ENCODE measurements around the gene RELT. TPM values are rescaled to one million over a fixed set of nuclear protein-coding genes. Genes with fewer than 3 reads are reported as not detected.
A peak's percentile ranks its signal among the peaks of the same experiment; 100 is the strongest.

The RELT gene
- total and polyA plus RNA-seq, 2 donors, result 9.9 to 10.4 TPM

- Histone ChIP-seq H3K27me3 (ENCODE audit: control insufficient read depth in 2 of 2, insufficient read depth in 1 of 2, low read length in 1 of 2) (peaks cover 0 to 6% of the 10 kb centered on the region in 2 donors), H3K27ac (ENCODE audit: low read depth in 1 of 2, low read length in 1 of 2) (peak overlapping the region in 1 of 2 donors; percentile 2), H3K36me3 (ENCODE audit: control insufficient read depth in 2 of 2, insufficient read depth in 2 of 2, low read length in 1 of 2) (no peaks in the 10 kb centered on the region), H3K4me3 (ENCODE audit: low read length in 2 of 2) (no peak overlapping the region), H3K4me1 (ENCODE audit: control insufficient read depth in 2 of 2, insufficient read depth in 2 of 2, low read length in 2 of 2) (peaks cover 0 to 10% of the 10 kb centered on the region in 2 donors), H3K9me3 (ENCODE audit: control insufficient read depth in 2 of 2, insufficient read depth in 1 of 2, low read length in 1 of 2) (no peaks in the 10 kb centered on the region)
- no peak for DNase-seq (ENCODE audit: low read depth in 6 of 9, low spot score in 9 of 9)
- WGBS, result 75% methylated on average over 6 of the region's 6 CpGs
These were observed 41.6 kb upstream of the RELT start for GRCh38 chr11:73334384-73335203.

DNA sequence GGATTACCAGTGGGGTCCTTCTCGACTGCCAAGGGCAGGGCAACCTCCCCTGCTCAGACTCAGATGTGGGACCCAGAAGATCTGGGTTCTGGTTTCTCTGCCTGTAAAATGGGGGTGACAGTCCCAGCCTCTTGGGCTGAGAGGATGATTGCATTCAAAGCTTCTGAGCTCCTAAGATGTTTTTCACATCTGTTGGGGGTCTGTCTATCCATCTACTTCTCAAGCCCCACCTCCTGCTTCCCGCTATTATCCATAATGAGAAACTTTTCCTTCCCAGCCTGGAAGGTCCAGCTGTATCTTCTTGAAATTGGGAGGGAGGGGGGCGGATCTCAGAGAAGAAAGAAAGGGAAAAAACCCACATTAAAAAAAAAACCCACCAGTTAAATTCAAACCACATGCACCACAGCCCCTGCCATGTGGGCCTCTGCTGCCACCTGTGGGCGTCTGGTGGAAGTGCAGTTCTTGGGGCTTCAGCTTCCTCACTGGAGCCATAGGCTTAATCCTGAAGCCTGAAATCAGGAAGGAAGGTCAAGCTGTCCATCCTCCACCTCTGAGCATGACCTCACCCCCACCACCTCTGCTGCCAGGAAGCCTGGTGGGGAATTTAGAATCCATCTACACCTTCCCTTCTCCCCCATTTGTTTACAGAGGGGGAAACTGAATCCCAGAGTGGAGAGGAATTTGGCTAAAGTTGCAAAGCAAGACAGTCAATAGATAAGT is 40.8 kb upstream of the RELT start:
- peak; percentile 34 to 75 (median 52) for DNase-seq (ENCODE audit: low read depth in 6 of 9, low spot score in 9 of 9)
- Histone ChIP-seq H3K27ac (ENCODE audit: low read depth in 1 of 2, low read length in 1 of 2) (no peak overlapping the region), H3K4me3 (ENCODE audit: low read length in 2 of 2) (no peak overlapping the region), H3K36me3 (ENCODE audit: control insufficient read depth in 2 of 2, insufficient read depth in 2 of 2, low read length in 1 of 2) (no peaks in the 10 kb centered on the region), H3K4me1 (ENCODE audit: control insufficient read depth in 2 of 2, insufficient read depth in 2 of 2, low read length in 2 of 2) (peaks cover 0 to 10% of the 10 kb centered on the region in 2 donors), H3K27me3 (ENCODE audit: control insufficient read depth in 2 of 2, insufficient read depth in 1 of 2, low read length in 1 of 2) (peaks cover 0 to 6% of the 10 kb centered on the region in 2 donors), H3K9me3 (ENCODE audit: control insufficient read depth in 2 of 2, insufficient read depth in 1 of 2, low read length in 1 of 2) (no peaks in the 10 kb centered on the region)
- 18% methylated on average over 4 of the region's 4 CpGs for WGBS

DNA sequence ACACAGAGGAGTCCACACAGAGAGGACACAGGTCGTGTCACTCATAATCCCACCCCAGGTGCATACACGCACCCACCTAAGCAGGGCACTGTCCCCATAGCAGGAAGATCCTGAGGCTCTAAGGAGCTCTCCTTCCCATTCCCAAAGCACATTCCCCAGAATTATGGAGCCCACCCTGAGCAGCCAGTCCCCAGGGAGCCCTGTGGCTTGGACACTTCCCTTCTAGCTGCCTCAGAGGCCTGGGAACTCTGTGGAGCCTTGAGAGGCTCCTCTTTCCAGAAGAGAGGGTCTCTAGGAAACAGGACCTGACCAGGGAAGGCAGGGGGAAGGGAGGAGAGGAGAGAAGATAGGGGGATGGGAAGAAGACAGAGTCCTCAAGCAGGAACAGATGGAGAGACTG is 38.4 kb upstream of the RELT start:
- Histone ChIP-seq H3K27ac (ENCODE audit: low read depth in 1 of 2, low read length in 1 of 2) (no peak overlapping the region), H3K4me3 (ENCODE audit: low read length in 2 of 2) (no peak overlapping the region), H3K36me3 (ENCODE audit: control insufficient read depth in 2 of 2, insufficient read depth in 2 of 2, low read length in 1 of 2) (no peaks in the 10 kb centered on the region), H3K9me3 (ENCODE audit: control insufficient read depth in 2 of 2, insufficient read depth in 1 of 2, low read length in 1 of 2) (peaks cover 0 to 3% of the 10 kb centered on the region in 2 donors), H3K27me3 (ENCODE audit: control insufficient read depth in 2 of 2, insufficient read depth in 1 of 2, low read length in 1 of 2) (peaks cover 0 to 22% of the 10 kb centered on the region in 2 donors), H3K4me1 (ENCODE audit: control insufficient read depth in 2 of 2, insufficient read depth in 2 of 2, low read length in 2 of 2) (peaks cover 0 to 8% of the 10 kb centered on the region in 2 donors)
- no peak for DNase-seq (ENCODE audit: low read depth in 6 of 9, low spot score in 9 of 9)
- WGBS, result 98% methylated on average over 2 of the region's 2 CpGs

DNA sequence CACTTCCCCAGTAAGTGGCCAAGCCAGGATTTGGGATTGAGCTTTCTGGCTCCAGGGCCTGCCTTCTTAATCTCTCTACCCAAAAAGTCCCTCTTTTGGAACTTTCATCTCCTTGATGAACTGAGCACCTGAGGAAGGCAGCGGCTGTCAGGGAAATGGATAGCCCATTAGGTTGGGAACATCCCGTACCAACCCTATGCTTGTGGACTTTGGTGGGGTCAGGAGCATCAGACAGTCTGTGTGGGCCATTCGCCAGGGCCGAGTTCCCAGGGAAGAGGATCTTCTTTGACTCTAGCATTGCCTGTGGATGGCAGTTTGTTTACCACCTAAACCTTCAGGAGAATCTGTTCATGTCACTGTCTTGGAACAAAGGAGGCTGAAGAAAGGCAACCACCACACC is 37.9 kb upstream of the RELT start:
- WGBS, result 93% methylated on average over 4 of the region's 4 CpGs
- Histone ChIP-seq H3K4me1 (ENCODE audit: control insufficient read depth in 2 of 2, insufficient read depth in 2 of 2, low read length in 2 of 2) (peaks cover 0 to 8% of the 10 kb centered on the region in 2 donors), H3K4me3 (ENCODE audit: low read length in 2 of 2) (no peak overlapping the region), H3K27ac (ENCODE audit: low read depth in 1 of 2, low read length in 1 of 2) (no peak overlapping the region), H3K9me3 (ENCODE audit: control insufficient read depth in 2 of 2, insufficient read depth in 1 of 2, low read length in 1 of 2) (peaks cover 0 to 5% of the 10 kb centered on the region in 2 donors), H3K36me3 (ENCODE audit: control insufficient read depth in 2 of 2, insufficient read depth in 2 of 2, low read length in 1 of 2) (no peaks in the 10 kb centered on the region), H3K27me3 (ENCODE audit: control insufficient read depth in 2 of 2, insufficient read depth in 1 of 2, low read length in 1 of 2) (peaks cover 0 to 26% of the 10 kb centered on the region in 2 donors)
- no peak for DNase-seq (ENCODE audit: low read depth in 6 of 9, low spot score in 9 of 9)

GRCh38 chr11:73340164-73340563 is 36.0 kb upstream of the RELT start:
- H3K4me3 ChIP-seq (ENCODE audit: low read length in 2 of 2), result no peak overlapping the region
- WGBS, result 96% methylated on average over 3 of the region's 3 CpGs
- peaks cover 0 to 9% of the 10 kb centered on the region in 2 donors for H3K9me3 ChIP-seq (ENCODE audit: control insufficient read depth in 2 of 2, insufficient read depth in 1 of 2, low read length in 1 of 2)
- H3K4me1 ChIP-seq (ENCODE audit: control insufficient read depth in 2 of 2, insufficient read depth in 2 of 2, low read length in 2 of 2), result peaks cover 0 to 4% of the 10 kb centered on the region in 2 donors
- H3K36me3 ChIP-seq (ENCODE audit: control insufficient read depth in 2 of 2, insufficient read depth in 2 of 2, low read length in 1 of 2), result no peaks in the 10 kb centered on the region
- peaks cover 0 to 36% of the 10 kb centered on the region in 2 donors for H3K27me3 ChIP-seq (ENCODE audit: control insufficient read depth in 2 of 2, insufficient read depth in 1 of 2, low read length in 1 of 2)
- DNase-seq (ENCODE audit: low read depth in 6 of 9, low spot score in 9 of 9), result no peak
- no peak overlapping the region for H3K27ac ChIP-seq (ENCODE audit: low read depth in 1 of 2, low read length in 1 of 2)

- peaks cover 0 to 12% of the 10 kb centered on the region in 2 donors for H3K9me3 ChIP-seq (ENCODE audit: control insufficient read depth in 2 of 2, insufficient read depth in 1 of 2, low read length in 1 of 2)
- H3K27ac ChIP-seq (ENCODE audit: low read depth in 1 of 2, low read length in 1 of 2), result no peak overlapping the region
- no peak overlapping the region for H3K4me3 ChIP-seq (ENCODE audit: low read length in 2 of 2)
- peaks cover 0 to 35% of the 10 kb centered on the region in 2 donors for H3K27me3 ChIP-seq (ENCODE audit: control insufficient read depth in 2 of 2, insufficient read depth in 1 of 2, low read length in 1 of 2)
- WGBS, result 94% methylated on average over 54 of the region's 54 CpGs
- H3K4me1 ChIP-seq (ENCODE audit: control insufficient read depth in 2 of 2, insufficient read depth in 2 of 2, low read length in 2 of 2), result peaks cover 0 to 2% of the 10 kb centered on the region in 2 donors
- no peak for DNase-seq (ENCODE audit: low read depth in 6 of 9, low spot score in 9 of 9)
- no peaks in the 10 kb centered on the region for H3K36me3 ChIP-seq (ENCODE audit: control insufficient read depth in 2 of 2, insufficient read depth in 2 of 2, low read length in 1 of 2)
These were observed 33.6 kb upstream of the RELT start for GRCh38 chr11:73342633-73343032.

DNA sequence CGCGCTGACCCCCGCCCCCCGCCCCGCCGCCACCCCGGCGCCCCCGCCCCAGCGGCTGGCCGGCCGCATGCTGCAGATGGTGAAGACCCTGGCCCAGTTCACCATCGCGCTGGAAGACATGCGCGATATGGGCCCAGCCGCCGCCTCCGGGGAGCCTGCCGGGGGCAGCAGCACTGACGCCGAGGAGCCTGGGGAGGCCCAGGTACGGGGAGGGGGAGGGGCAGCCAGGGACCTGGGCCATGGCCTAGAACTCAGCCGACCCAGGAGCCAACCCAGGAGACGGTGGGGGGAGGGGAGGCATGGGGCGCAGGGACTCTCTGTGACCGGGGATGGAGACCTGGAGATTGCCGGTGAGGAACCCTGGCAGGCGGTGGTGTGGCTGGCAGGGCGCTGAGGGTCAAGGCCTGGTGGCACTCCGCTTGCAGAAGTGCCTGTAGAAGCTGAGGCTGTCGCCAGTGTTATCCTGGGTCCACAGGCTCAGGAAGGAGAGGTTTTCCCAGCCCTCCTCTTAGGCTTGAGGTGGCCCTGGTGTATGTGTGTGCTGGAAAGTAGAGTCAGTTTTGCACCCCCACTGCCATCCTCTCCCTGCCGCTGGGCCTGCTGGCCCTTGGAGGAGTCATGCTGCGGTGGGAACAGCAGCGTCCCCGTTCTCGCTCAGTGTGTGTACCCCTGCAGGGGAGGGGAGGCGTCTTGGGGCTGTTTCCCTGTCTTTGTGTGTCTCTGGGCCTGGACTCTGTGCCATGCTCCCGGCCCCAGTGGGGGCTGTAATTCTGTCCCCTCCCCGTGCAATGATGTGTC is 32.9 kb upstream of the RELT start:
- Histone ChIP-seq H3K27me3 (ENCODE audit: control insufficient read depth in 2 of 2, insufficient read depth in 1 of 2, low read length in 1 of 2) (peaks cover 0 to 35% of the 10 kb centered on the region in 2 donors), H3K4me3 (ENCODE audit: low read length in 2 of 2) (no peak overlapping the region), H3K4me1 (ENCODE audit: control insufficient read depth in 2 of 2, insufficient read depth in 2 of 2, low read length in 2 of 2) (peaks cover 0 to 2% of the 10 kb centered on the region in 2 donors), H3K27ac (ENCODE audit: low read depth in 1 of 2, low read length in 1 of 2) (no peak overlapping the region), H3K9me3 (ENCODE audit: control insufficient read depth in 2 of 2, insufficient read depth in 1 of 2, low read length in 1 of 2) (peaks cover 0 to 12% of the 10 kb centered on the region in 2 donors), H3K36me3 (ENCODE audit: control insufficient read depth in 2 of 2, insufficient read depth in 2 of 2, low read length in 1 of 2) (no peaks in the 10 kb centered on the region)
- no peak for DNase-seq (ENCODE audit: low read depth in 6 of 9, low spot score in 9 of 9)
- 95% methylated on average over 40 of the region's 40 CpGs for WGBS

DNA sequence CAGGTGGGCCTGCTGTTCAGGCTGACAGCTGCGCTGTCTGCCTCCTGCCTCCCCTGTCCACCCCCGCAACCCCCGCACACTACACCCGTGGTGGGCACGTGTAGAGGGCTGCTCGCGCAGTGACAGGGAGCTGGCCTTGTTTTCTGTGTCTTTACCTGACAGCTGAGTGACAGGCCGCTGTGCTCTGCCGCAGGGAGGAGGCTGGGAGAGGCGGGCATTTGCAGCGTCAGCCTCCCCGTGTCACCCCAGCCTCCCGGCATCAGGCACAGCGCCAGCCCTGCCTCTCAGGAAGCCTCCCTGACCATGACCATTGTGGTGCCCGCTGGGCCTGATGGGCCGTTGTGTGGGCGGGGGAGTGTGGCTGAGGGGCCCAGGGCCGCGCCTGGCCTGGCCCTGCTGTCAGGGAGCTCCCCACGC is 32.0 kb upstream of the RELT start:
- WGBS, result 88% methylated on average over 20 of the region's 20 CpGs
- H3K4me1 ChIP-seq (ENCODE audit: control insufficient read depth in 2 of 2, insufficient read depth in 2 of 2, low read length in 2 of 2), result peaks cover 0 to 2% of the 10 kb centered on the region in 2 donors
- no peak overlapping the region for H3K27ac ChIP-seq (ENCODE audit: low read depth in 1 of 2, low read length in 1 of 2)

More for the DNA sequence above, 32.0 kb upstream of the RELT start:
- H3K27me3 ChIP-seq (ENCODE audit: control insufficient read depth in 2 of 2, insufficient read depth in 1 of 2, low read length in 1 of 2), result peaks cover 0 to 35% of the 10 kb centered on the region in 2 donors
- H3K4me3 ChIP-seq (ENCODE audit: low read length in 2 of 2), result no peak overlapping the region
- DNase-seq (ENCODE audit: low read depth in 6 of 9, low spot score in 9 of 9), result no peak
- H3K36me3 ChIP-seq (ENCODE audit: control insufficient read depth in 2 of 2, insufficient read depth in 2 of 2, low read length in 1 of 2), result no peaks in the 10 kb centered on the region
- peaks cover 0 to 12% of the 10 kb centered on the region in 2 donors for H3K9me3 ChIP-seq (ENCODE audit: control insufficient read depth in 2 of 2, insufficient read depth in 1 of 2, low read length in 1 of 2)
